Neuronal stem cell (in vitro differentiated cells): ENCODE data around the gene PTPRQ.

ENCODE experiments used
- DNase-seq: peaks from one replicate; pipeline ENCODE4 v3.0.0-alpha.2; 2013; ENCODE audit warnings: low spot score
- H2AFZ ChIP-seq: one replicate; pipeline ENCODE4 v1.6.1; 2013; ENCODE audit warnings: mild to moderate bottlenecking, low read length, inconsistent platforms
- H2AK5ac ChIP-seq: 2 replicates; pipeline ENCODE4 v1.6.1; 2013; ENCODE audit warnings: low read depth, mild to moderate bottlenecking, inconsistent platforms, low read length, moderate library complexity, mixed read lengths
- H2BK120ac ChIP-seq: 2 replicates; pipeline ENCODE4 v1.6.1; 2013; ENCODE audit warnings: low read depth, mild to moderate bottlenecking, inconsistent platforms, low read length, moderate library complexity, mixed read lengths
- H2BK12ac ChIP-seq: one replicate; pipeline ENCODE4 v1.6.1; 2013; ENCODE audit warnings: low read length, inconsistent platforms
- H2BK15ac ChIP-seq: 2 replicates; pipeline ENCODE4 v1.6.1; 2013; ENCODE audit warnings: mild to moderate bottlenecking, low read length, inconsistent platforms, mixed read lengths
- H2BK5ac ChIP-seq: one replicate; pipeline ENCODE4 v1.6.1; 2013; ENCODE audit warnings: inconsistent platforms, mild to moderate bottlenecking, low read length, moderate library complexity
- H3K14ac ChIP-seq: one replicate; pipeline ENCODE4 v1.6.1; 2013; ENCODE audit warnings: low read length, inconsistent platforms
- H3K18ac ChIP-seq: 2 replicates; pipeline ENCODE4 v1.6.1; 2013; ENCODE audit warnings: low read length, inconsistent platforms
- H3K23ac ChIP-seq: 2 replicates; pipeline ENCODE4 v1.6.1; 2013; ENCODE audit warnings: low read depth, mild to moderate bottlenecking, mixed read lengths, low read length, inconsistent platforms; ENCODE audit not compliant: poor library complexity
- H3K27ac ChIP-seq: replicated peaks from 3 replicates; pipeline ENCODE4 v1.5.1; 2013; ENCODE audit warnings: low read length, inconsistent platforms
- H3K27me3 ChIP-seq, 3 experiments: 2 replicates each; pipeline ENCODE4 v1.6.1; 2013; ENCODE audit warnings: low read length in 3 of 3, mild to moderate bottlenecking in 2 of 3, inconsistent platforms in 1 of 3, low read depth in 1 of 3, mixed read lengths in 1 of 3, moderate library complexity in 1 of 3; ENCODE audit not compliant: control insufficient read depth in 3 of 3, insufficient read depth in 3 of 3
- H3K36me3 ChIP-seq, 2 donors: replicated peaks in 1 of 2; 2 replicates each; pipeline ENCODE4 v1.6.1; 2013; ENCODE audit warnings: low read length in 2 of 2; ENCODE audit not compliant: control insufficient read depth in 2 of 2, insufficient read depth in 2 of 2
- H3K4ac ChIP-seq: 2 replicates; pipeline ENCODE4 v1.6.1; 2013; ENCODE audit warnings: inconsistent platforms, mild to moderate bottlenecking, low read length, moderate library complexity
- H3K4me1 ChIP-seq, 2 donors: 1 replicate in 1 of 2; 2 replicates in 1 of 2; pipeline ENCODE4 v1.6.1; 2013; ENCODE audit warnings: low read length in 2 of 2, low read depth in 1 of 2; ENCODE audit not compliant: control insufficient read depth in 2 of 2, insufficient read depth in 1 of 2
- H3K4me2 ChIP-seq: one replicate; pipeline ENCODE4 v1.6.1; 2013; ENCODE audit warnings: mild to moderate bottlenecking, low read length, inconsistent platforms; ENCODE audit not compliant: insufficient read depth, poor library complexity, severe bottlenecking
- H3K4me3 ChIP-seq, 2 donors: 2 replicates each; pipeline ENCODE4 v1.5.1; 2013; ENCODE audit warnings: low read length in 2 of 2, mild to moderate bottlenecking in 2 of 2, inconsistent platforms in 1 of 2, moderate library complexity in 1 of 2
- H3K79me1 ChIP-seq: one replicate; pipeline ENCODE4 v1.6.1; 2013; ENCODE audit warnings: low read depth, mild to moderate bottlenecking, inconsistent platforms, low read length, moderate library complexity
- H3K9ac ChIP-seq: one replicate; pipeline ENCODE4 v1.6.1; 2013; ENCODE audit warnings: mild to moderate bottlenecking, low read depth, low read length, inconsistent platforms; ENCODE audit not compliant: poor library complexity
- H3K9me3 ChIP-seq, 2 donors: replicated peaks in 1 of 2; 2 replicates each; pipeline versions ENCODE3 to v1.6.1; 2013; ENCODE audit warnings: low read length in 2 of 2, mild to moderate bottlenecking in 2 of 2, inconsistent platforms in 1 of 2, low read depth in 1 of 2, mixed read lengths in 1 of 2, moderate library complexity in 1 of 2; ENCODE audit not compliant: control insufficient read depth in 2 of 2, insufficient read depth in 1 of 2
- H4K8ac ChIP-seq: one replicate; pipeline ENCODE4 v1.6.1; 2013; ENCODE audit warnings: low read depth, mild to moderate bottlenecking, inconsistent platforms, low read length, moderate library complexity
- H4K91ac ChIP-seq: one replicate; pipeline ENCODE4 v1.6.1; 2013; ENCODE audit warnings: low read length, low read depth, mild to moderate bottlenecking, inconsistent platforms; ENCODE audit not compliant: poor library complexity
- WGBS, 2 donors: extraction: QIAGEN DNeasy Blood & Tissue Kit; methylation state at CpG; one replicate each; pipeline ENCODE4 v1.1.7; 2013; ENCODE audit warnings: missing lambda C conversion rate in 2 of 2, mixed read lengths in 1 of 2; ENCODE audit not compliant: insufficient read length in 2 of 2, insufficient replicate concordance in 1 of 2; ENCODE audit errors: extremely low coverage in 2 of 2; 5-methylcytosine and 5-hydroxymethylcytosine counted together

PTPRQ gene

GRCh38 chr12:80712866-80713265 lies 268.8 kb downstream of the PTPRQ start:
- Histone ChIP-seq H2BK12ac (no peak overlapping the region), H3K4me1 (peaks cover 0 to 3% of the 10 kb centered on the region in 2 donors), H3K4me3 (no peak overlapping the region), H3K9ac (no peak overlapping the region), H2AK5ac (no peak overlapping the region), H2AFZ (no peak overlapping the region), H3K18ac (no peak overlapping the region), H3K27ac (no peak overlapping the region), H4K91ac (no peak overlapping the region), H2BK15ac (no peak overlapping the region), H3K9me3 (no peaks in the 10 kb centered on the region), H3K27me3 (peaks cover 0 to 30% (median 0%) of the 10 kb centered on the region in 3 experiments), H2BK120ac (no peak overlapping the region), H3K14ac (no peak overlapping the region), H3K23ac (no peak overlapping the region), H3K79me1 (no peaks in the 10 kb centered on the region), H3K36me3 (no peaks in the 10 kb centered on the region), H3K4me2 (no peak overlapping the region), H4K8ac (no peak overlapping the region), H3K4ac (no peak overlapping the region), H2BK5ac (no peak overlapping the region)
- DNase-seq, result no peak

DNA sequence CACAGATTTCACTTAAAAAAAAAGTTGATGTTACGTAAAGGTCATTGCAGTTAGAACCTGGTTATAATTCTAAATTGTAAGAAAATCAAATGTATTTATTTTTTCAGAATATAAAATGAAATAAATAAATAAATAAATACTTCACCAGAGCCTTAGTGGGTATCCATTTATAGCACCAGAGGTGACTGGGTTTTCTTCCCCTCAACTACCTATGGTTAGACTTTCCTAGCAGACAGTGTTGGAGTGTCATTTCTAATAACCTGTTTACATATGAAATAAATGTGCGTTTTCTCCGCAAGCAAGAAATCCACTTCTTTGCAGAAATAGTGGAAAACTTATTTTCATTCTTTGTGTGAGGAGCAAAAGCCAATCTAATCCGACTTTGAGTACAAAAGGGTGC lies 269.4 kb downstream of the PTPRQ start:
- Histone ChIP-seq H3K4ac (no peak overlapping the region), H3K18ac (no peak overlapping the region), H3K36me3 (no peaks in the 10 kb centered on the region), H2AK5ac (no peak overlapping the region), H2BK120ac (no peak overlapping the region), H3K9ac (no peak overlapping the region), H4K8ac (no peak overlapping the region), H3K79me1 (no peaks in the 10 kb centered on the region), H3K27ac (no peak overlapping the region), H3K14ac (no peak overlapping the region), H2AFZ (no peak overlapping the region), H3K4me2 (no peak overlapping the region), H2BK5ac (no peak overlapping the region), H3K23ac (no peak overlapping the region), H2BK12ac (no peak overlapping the region), H2BK15ac (no peak overlapping the region), H3K27me3 (peaks cover 0 to 27% (median 0%) of the 10 kb centered on the region in 3 experiments), H4K91ac (no peak overlapping the region), H3K4me3 (no peak overlapping the region), H3K9me3 (no peaks in the 10 kb centered on the region), H3K4me1 (peaks cover 0 to 5% of the 10 kb centered on the region in 2 donors)
- no peak for DNase-seq
- WGBS, 2 donors, result no CpG with 5 or more reads among the region's 4 CpGs

DNA sequence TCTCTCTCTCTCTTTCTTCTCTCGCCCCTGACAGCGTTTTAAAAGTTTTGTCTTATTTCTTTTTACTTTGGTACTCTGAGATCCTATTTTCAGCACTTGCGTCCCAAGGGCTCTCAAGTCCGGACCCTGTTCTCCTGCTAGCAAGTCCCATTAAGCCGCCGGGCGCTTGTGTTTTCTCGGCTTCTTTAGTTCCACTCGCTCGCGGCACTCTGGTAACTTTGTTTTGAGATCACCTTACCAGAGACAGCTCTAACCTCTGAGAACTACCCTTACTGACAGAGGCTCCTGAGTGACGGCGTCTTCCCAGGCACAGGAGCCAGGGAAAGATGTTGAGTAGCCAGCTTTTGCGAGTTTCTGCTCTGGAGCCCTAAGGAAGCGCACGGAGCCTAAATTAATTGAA lies 270.0 kb downstream of the PTPRQ start:
- H3K14ac ChIP-seq, result no peak overlapping the region
- no peaks in the 10 kb centered on the region for H3K79me1 ChIP-seq
- H2BK120ac ChIP-seq, result no peak overlapping the region
- peak overlapping the region; percentile 53 for H3K4me2 ChIP-seq
- peaks cover 0 to 21% (median 0%) of the 10 kb centered on the region in 3 experiments for H3K27me3 ChIP-seq
- no peak for DNase-seq
- H4K91ac ChIP-seq, result no peak overlapping the region
- H3K18ac ChIP-seq, result no peak overlapping the region
- H3K9me3 ChIP-seq, result no peaks in the 10 kb centered on the region
- no peak overlapping the region for H3K9ac ChIP-seq
- peak overlapping the region in 1 of 2 donors; percentile 55 for H3K4me3 ChIP-seq
- WGBS, 2 donors, result no CpG with 5 or more reads among the region's 16 CpGs
- H2AK5ac ChIP-seq, result no peak overlapping the region
- peak overlapping the region; percentile 15 for H2AFZ ChIP-seq
- H3K27ac ChIP-seq, result no peak overlapping the region
- H2BK12ac ChIP-seq, result no peak overlapping the region
- no peak overlapping the region for H2BK15ac ChIP-seq
- peaks cover 0 to 2% of the 10 kb centered on the region in 2 donors for H3K4me1 ChIP-seq
- no peak overlapping the region for H3K23ac ChIP-seq
- no peaks in the 10 kb centered on the region for H3K36me3 ChIP-seq
- no peak overlapping the region for H3K4ac ChIP-seq
- no peak overlapping the region for H2BK5ac ChIP-seq
- no peak overlapping the region for H4K8ac ChIP-seq

DNA sequence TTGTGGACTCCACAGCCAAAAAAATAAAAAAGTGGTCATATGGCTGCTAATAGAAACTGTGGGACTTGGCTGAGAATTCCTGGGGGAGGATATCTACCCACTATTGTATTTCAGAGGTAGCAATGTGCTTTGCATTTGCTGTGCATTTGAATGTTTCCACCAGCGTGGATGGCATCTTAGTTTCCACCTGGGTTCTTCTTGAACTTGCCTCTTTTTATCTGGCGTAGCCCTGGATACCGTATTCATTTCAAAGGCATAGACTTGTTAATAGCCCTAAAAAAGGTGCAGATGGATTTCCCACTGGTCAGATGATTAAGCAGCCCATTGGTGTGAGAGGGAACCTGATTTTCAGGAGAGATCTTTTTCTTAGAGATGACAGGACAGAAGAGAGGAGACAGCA lies 270.8 kb downstream of the PTPRQ start:
- H4K8ac ChIP-seq, result no peak overlapping the region
- WGBS, 2 donors, result no CpG with 5 or more reads among the region's 3 CpGs

More for the DNA sequence above, 270.8 kb downstream of the PTPRQ start:
- no peak overlapping the region for H3K23ac ChIP-seq
- no peaks in the 10 kb centered on the region for H3K36me3 ChIP-seq
- no peaks in the 10 kb centered on the region for H3K9me3 ChIP-seq
- no peak overlapping the region for H4K91ac ChIP-seq
- no peak overlapping the region for H2BK15ac ChIP-seq
- H3K4ac ChIP-seq, result no peak overlapping the region
- H3K27me3 ChIP-seq, result peaks cover 0 to 16% (median 0%) of the 10 kb centered on the region in 3 experiments
- H2BK120ac ChIP-seq, result no peak overlapping the region
- H3K4me3 ChIP-seq, result no peak overlapping the region
- H3K4me2 ChIP-seq, result no peak overlapping the region
- no peak for DNase-seq
- no peak overlapping the region for H3K27ac ChIP-seq
- H2BK5ac ChIP-seq, result no peak overlapping the region
- H3K14ac ChIP-seq, result no peak overlapping the region
- H2AK5ac ChIP-seq, result no peak overlapping the region
- no peak overlapping the region for H3K9ac ChIP-seq
- H3K79me1 ChIP-seq, result no peaks in the 10 kb centered on the region
- H3K18ac ChIP-seq, result no peak overlapping the region
- no peak overlapping the region for H2AFZ ChIP-seq
- H2BK12ac ChIP-seq, result no peak overlapping the region
- peaks cover 0 to 2% of the 10 kb centered on the region in 2 donors for H3K4me1 ChIP-seq
